GM18951 (cell line): ENCODE data around the gene R3HDM1.
"Not testable (repeated sequence)": the region's sequence is repeated elsewhere in the genome, so short reads cannot be mapped to it uniquely, and the experiment has no call there.

ENCODE experiments used
- POLR2A ChIP-seq: IDR thresholded peaks from 4 replicates; pipeline ENCODE4 v1.6.1; 2011; ENCODE audit warnings: mild to moderate bottlenecking; ENCODE audit not compliant: insufficient read length, insufficient read depth; ENCODE audit errors: extremely low read depth
- in situ Hi-C: fragments of 300-500 bp; cut with MboI; formaldehyde crosslinking; loops from one replicate; pipeline ENCODE4 v1.12.0; 2022; ENCODE audit warnings: low sequenced_read_pairs, mixed read lengths, inconsistent platforms; ENCODE audit not compliant: unreplicated experiment

Gene R3HDM1

GRCh38 chr2:135531231-135532197 is at the start of gene R3HDM1:
TSS of gene R3HDM1 (plus strand) at chr2:135531484. CDS start at chr2:135604846, 73,362 bp downstream.
- in situ Hi-C loops: no loop called here
- peak; percentile 74 for TF ChIP-seq POLR2A

- in situ Hi-C loops: no loop called here
- TF ChIP-seq POLR2A: no peak
These were observed 45.8 kb upstream of the R3HDM1 start for GRCh38 chr2:135485441-135485840.

- TF ChIP-seq POLR2A: no peak
- in situ Hi-C loops: no loop called here
These were observed 40.9 kb upstream of the R3HDM1 start for GRCh38 chr2:135490376-135490775.

GRCh38 chr2:135494503-135494902 is 36.8 kb upstream of the R3HDM1 start:
- no peak for TF ChIP-seq POLR2A
- in situ Hi-C loops: no loop called here

- in situ Hi-C loops: no loop called here
- TF ChIP-seq POLR2A: no peak
These were observed 36.4 kb upstream of the R3HDM1 start for GRCh38 chr2:135494917-135495316.

- in situ Hi-C loops: not testable (repeated sequence)
These were observed 32.7 kb upstream of the R3HDM1 start for GRCh38 chr2:135498588-135498987.

GRCh38 chr2:135504811-135505210 is 26.5 kb upstream of the R3HDM1 start:
- no peak for TF ChIP-seq POLR2A
- in situ Hi-C loops: no loop called here

- TF ChIP-seq POLR2A: no peak
- in situ Hi-C loops: no loop called here
These were observed 20.7 kb upstream of the R3HDM1 start for GRCh38 chr2:135510577-135510976.

- no peak for TF ChIP-seq POLR2A
- in situ Hi-C loops: no loop called here
These were observed 19.2 kb upstream of the R3HDM1 start for GRCh38 chr2:135512099-135512498.

GRCh38 chr2:135525786-135526185 is 5.5 kb upstream of the R3HDM1 start:
- TF ChIP-seq POLR2A: no peak
- in situ Hi-C loops: no loop called here

GRCh38 chr2:135528006-135528405 is 3.3 kb upstream of the R3HDM1 start:
- TF ChIP-seq POLR2A: no peak
- in situ Hi-C loops: no loop called here

GRCh38 chr2:135530313-135531230 is 712 bp upstream of the R3HDM1 start, which contains the start of gene ZRANB3:
TSS of gene ZRANB3 (minus strand) at chr2:135531218.
- TF ChIP-seq POLR2A: peak; percentile 53
- in situ Hi-C loops: no loop called here

- TF ChIP-seq POLR2A: no peak
- in situ Hi-C loops: no loop called here
These were observed 1.3 kb downstream of the R3HDM1 start for GRCh38 chr2:135532581-135532980.

GRCh38 chr2:135533545-135533944 is 2.3 kb downstream of the R3HDM1 start:
- in situ Hi-C loops: not testable (repeated sequence)
